ENCODE measurements around the gene KATNAL2.

DNA sequence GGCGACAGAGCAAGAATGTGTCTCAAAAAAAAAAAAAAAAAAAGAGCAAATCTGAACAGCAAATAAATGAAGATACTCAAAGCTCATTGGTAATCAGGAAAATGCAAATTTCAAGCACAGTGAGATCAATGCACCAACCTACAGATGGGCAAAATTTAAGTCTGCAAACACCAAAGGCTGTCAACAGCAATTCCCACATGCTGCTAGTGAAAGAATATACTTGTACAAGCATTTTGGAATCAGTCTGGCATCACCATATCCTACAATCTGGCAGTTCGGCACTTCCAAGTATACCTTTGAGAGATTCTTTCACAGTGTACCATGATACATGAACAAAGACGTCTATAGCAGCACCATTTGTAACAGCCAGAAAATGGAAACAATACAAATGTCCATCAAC is 228.8 kb downstream of the KATNAL2 start:
- TF ChIP-seq BHLHE40 (IDR thresholded peaks at IDR 0.05; ENCODE audit: borderline replicate concordance) (no peak), HDGF (IDR thresholded peaks at IDR 0.05; ENCODE audit: borderline replicate concordance) (no peak), ARNT (IDR thresholded peaks at IDR 0.05) (no peak), FOXA1 (IDR thresholded peaks at IDR 0.05) (no peak), TARDBP (IDR thresholded peaks at IDR 0.05) (no peak), L3MBTL2 (conservative IDR thresholded peaks at IDR 0.05) (no peak), ELF4 (IDR thresholded peaks at IDR 0.05) (no peak), SUZ12 (IDR thresholded peaks at IDR 0.05) (no peak), SP1 (IDR thresholded peaks at IDR 0.05) (no peak)
- TF ChIP-seq, protein P1, sequence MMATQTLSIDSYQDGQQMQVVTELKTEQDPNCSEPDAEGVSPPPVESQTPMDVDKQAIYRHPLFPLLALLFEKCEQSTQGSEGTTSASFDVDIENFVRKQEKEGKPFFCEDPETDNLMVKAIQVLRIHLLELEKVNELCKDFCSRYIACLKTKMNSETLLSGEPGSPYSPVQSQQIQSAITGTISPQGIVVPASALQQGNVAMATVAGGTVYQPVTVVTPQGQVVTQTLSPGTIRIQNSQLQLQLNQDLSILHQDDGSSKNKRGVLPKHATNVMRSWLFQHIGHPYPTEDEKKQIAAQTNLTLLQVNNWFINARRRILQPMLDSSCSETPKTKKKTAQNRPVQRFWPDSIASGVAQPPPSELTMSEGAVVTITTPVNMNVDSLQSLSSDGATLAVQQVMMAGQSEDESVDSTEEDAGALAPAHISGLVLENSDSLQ (IDR thresholded peaks at IDR 0.05), result no peak
